H1 (cell line): ENCODE measurements around the gene GAS7. TPM values are rescaled to one million over a fixed set of nuclear protein-coding genes. Genes with fewer than 3 reads are reported as not detected.

Experiments used
- CTCF ChIA-PET: fragments of 300-600 bp; sonication (Branson Sonifier 250); formaldehyde crosslinking; loops from one replicate; lab custom pipeline; 2021; ENCODE audit not compliant: partially characterized antibody; lab: Charles Lee
- POLR2A ChIA-PET: fragments of 300-600 bp; sonication (Branson Sonifier 250); formaldehyde crosslinking; loops from one replicate; lab custom pipeline; 2021; ENCODE audit warnings: inconsistent platforms; ENCODE audit not compliant: partially characterized antibody; lab: Charles Lee
- DNase-seq, 2 experiments: peaks; one replicate each; pipeline versions ENCODE4 v3.0.0 to v3.0.0-alpha.2; 2010 to 2022; ENCODE audit warnings: low spot score in 2 of 2, low read depth in 1 of 2, mixed read lengths in 1 of 2
- FAIRE-seq: peaks from 2 replicates; lab custom pipeline; 2011; peaks lifted over from hg19 to GRCh38; lab: Jason Lieb, UNC
- H2AFZ ChIP-seq: 2 replicates; pipeline ENCODE4 v1.8.1; 2012; ENCODE audit warnings: low read length, inconsistent platforms
- H2AK5ac ChIP-seq: 2 replicates; pipeline ENCODE4 v1.6.1; 2013; ENCODE audit warnings: low read depth, low read length
- H2BK120ac ChIP-seq: replicated peaks from 2 replicates; pipeline ENCODE3; 2013; ENCODE audit warnings: low read depth, low read length, inconsistent platforms
- H2BK12ac ChIP-seq: 2 replicates; pipeline ENCODE4 v1.6.1; 2013; ENCODE audit warnings: low read depth, low read length
- H2BK15ac ChIP-seq: 2 replicates; pipeline ENCODE4 v1.6.1; 2013; ENCODE audit warnings: low read length
- H2BK20ac ChIP-seq: 2 replicates; pipeline ENCODE4 v1.6.1; 2013; ENCODE audit warnings: low read length
- H2BK5ac ChIP-seq: 2 replicates; pipeline ENCODE4 v1.6.1; 2013; ENCODE audit warnings: low read depth, low read length
- H3K14ac ChIP-seq: 2 replicates; pipeline ENCODE4 v1.6.1; 2013; ENCODE audit warnings: inconsistent platforms; ENCODE audit not compliant: insufficient read length
- H3K18ac ChIP-seq: 2 replicates; pipeline ENCODE4 v1.6.1; 2013; ENCODE audit warnings: low read length; ENCODE audit errors: extremely low read depth
- H3K23ac ChIP-seq: 2 replicates; pipeline ENCODE4 v1.6.1; 2013; ENCODE audit warnings: inconsistent platforms; ENCODE audit not compliant: insufficient read length
- H3K23me2 ChIP-seq: 2 replicates; pipeline ENCODE4 v1.6.1; 2013; ENCODE audit warnings: low read depth, low read length
- H3K27ac ChIP-seq: 2 replicates; pipeline ENCODE4 v1.6.1; 2011; ENCODE audit warnings: low read depth, low read length, inconsistent platforms
- H3K27me3 ChIP-seq, 4 experiments: replicated peaks in 1 of 4; 1 replicate in 1 of 4; 2 replicates in 3 of 4; pipeline versions ENCODE4 v1.6.1 to v1.8.1; 2011 to 2013; ENCODE audit warnings: low read length in 3 of 4, mild to moderate bottlenecking in 3 of 4, inconsistent platforms in 2 of 4, mixed read lengths in 2 of 4, moderate library complexity in 1 of 4; ENCODE audit not compliant: control insufficient read depth in 3 of 4, insufficient read depth in 3 of 4; ENCODE audit errors: extremely low read depth in 1 of 4
- H3K36me3 ChIP-seq, 4 experiments: 2 replicates each; pipeline versions ENCODE4 v1.6.1 to v1.8.1; 2011 to 2013; ENCODE audit warnings: mild to moderate bottlenecking in 4 of 4, low read length in 3 of 4, moderate library complexity in 2 of 4, control low read depth in 1 of 4, inconsistent platforms in 1 of 4; ENCODE audit not compliant: insufficient read depth in 4 of 4, control insufficient read depth in 2 of 4
- H3K4ac ChIP-seq: replicated peaks from 2 replicates; pipeline ENCODE3; 2013; ENCODE audit warnings: low read length, low read depth, mixed read lengths, inconsistent platforms; ENCODE audit not compliant: insufficient read length
- H3K4me1 ChIP-seq, 4 experiments: replicated peaks in 1 of 4; 1 replicate in 1 of 4; 2 replicates in 3 of 4; pipeline versions ENCODE4 v1.6.1 to v1.8.1; 2011 to 2013; ENCODE audit warnings: low read length in 3 of 4, inconsistent platforms in 2 of 4, mixed read lengths in 1 of 4; ENCODE audit not compliant: insufficient read depth in 4 of 4, control insufficient read depth in 3 of 4
- H3K4me2 ChIP-seq, 2 experiments: 2 replicates each; pipeline versions ENCODE4 v1.6.1 to v1.8.1; 2011 to 2013; ENCODE audit warnings: low read depth in 2 of 2, low read length in 2 of 2, control low read depth in 1 of 2, inconsistent platforms in 1 of 2, mild to moderate bottlenecking in 1 of 2; ENCODE audit not compliant: insufficient read depth in 1 of 2
- H3K4me3 ChIP-seq, 4 experiments: fragments of 200-600, 300-600 bp in 1 of 4; sonication (generic), shearing (Covaris generic), sonication (Bioruptor Twin) in 1 of 4; 2 replicates each; pipeline versions ENCODE4 v1.5.1 to v1.8.1; 2011 to 2016; ENCODE audit warnings: low read length in 4 of 4, low read depth in 3 of 4, control low read depth in 2 of 4, inconsistent platforms in 2 of 4, mild to moderate bottlenecking in 2 of 4, mixed read lengths in 1 of 4, moderate library complexity in 1 of 4; ENCODE audit not compliant: insufficient read depth in 2 of 4; ENCODE audit errors: extremely low read depth in 1 of 4
- H3K56ac ChIP-seq: replicated peaks from 2 replicates; pipeline ENCODE3; 2013; ENCODE audit warnings: low read depth, mild to moderate bottlenecking, mixed read lengths, low read length, inconsistent platforms; ENCODE audit not compliant: insufficient read length
- H3K79me1 ChIP-seq: 2 replicates; pipeline ENCODE4 v1.6.1; 2013; ENCODE audit warnings: low read depth, low read length, control low read depth
- H3K79me2 ChIP-seq, 2 experiments: 2 replicates each; pipeline versions ENCODE4 v1.6.1 to v1.8.1; 2012 to 2013; ENCODE audit warnings: low read length in 2 of 2, mild to moderate bottlenecking in 2 of 2, inconsistent platforms in 1 of 2; ENCODE audit not compliant: insufficient read depth in 2 of 2, control insufficient read depth in 1 of 2
- H3K9ac ChIP-seq, 4 experiments: replicated peaks in 1 of 4; 1 replicate in 1 of 4; 2 replicates in 3 of 4; pipeline versions ENCODE4 v1.6.1 to v1.8.1; 2011 to 2013; ENCODE audit warnings: low read depth in 3 of 4, low read length in 3 of 4, control low read depth in 2 of 4, mild to moderate bottlenecking in 2 of 4, moderate library complexity in 2 of 4, inconsistent platforms in 1 of 4; ENCODE audit errors: extremely low read depth in 1 of 4
- H3K9me3 ChIP-seq, 2 experiments: 2 replicates each; pipeline versions ENCODE4 v1.6.1 to v1.8.1; 2012 to 2013; ENCODE audit warnings: mild to moderate bottlenecking in 2 of 2, moderate library complexity in 2 of 2, control low read depth in 1 of 2, inconsistent platforms in 1 of 2, low read depth in 1 of 2, low read length in 1 of 2, mixed read lengths in 1 of 2; ENCODE audit not compliant: insufficient read depth in 2 of 2
- H4K20me1 ChIP-seq, 2 experiments: replicated peaks in 1 of 2; 2 replicates each; pipeline versions ENCODE3 to v1.8.1; 2011 to 2013; ENCODE audit warnings: inconsistent platforms in 2 of 2, low read length in 2 of 2, mild to moderate bottlenecking in 1 of 2; ENCODE audit not compliant: insufficient read depth in 2 of 2, control insufficient read depth in 1 of 2
- H4K5ac ChIP-seq: 2 replicates; pipeline ENCODE4 v1.6.1; 2013; ENCODE audit warnings: low read length, low read depth, mixed read lengths, inconsistent platforms; ENCODE audit not compliant: insufficient read length
- H4K8ac ChIP-seq: 2 replicates; pipeline ENCODE4 v1.8.0; 2013; ENCODE audit warnings: mild to moderate bottlenecking, moderate library complexity, low read length, inconsistent platforms; ENCODE audit not compliant: insufficient read depth; ENCODE audit errors: extremely low read depth
- H4K91ac ChIP-seq: replicated peaks from 2 replicates; pipeline ENCODE3; 2013; ENCODE audit warnings: low read length, mixed read lengths, inconsistent platforms; ENCODE audit not compliant: insufficient read length
- ASH2L ChIP-seq: fragments of 200-600, 300-600 bp; sonication (generic); IDR thresholded peaks from one replicate; pipeline ENCODE4 v1.7.1; 2017; ENCODE audit warnings: low read length
- BCL11A ChIP-seq, 2 experiments: IDR thresholded peaks; one replicate each; pipeline ENCODE4 v1.6.1; 2011; ENCODE audit warnings: low read depth in 2 of 2, low read length in 2 of 2, mild to moderate bottlenecking in 2 of 2
- CBX8 ChIP-seq: fragments of 300-800, 300-1000 bp; sonication (generic); IDR thresholded peaks from 2 replicates; pipeline ENCODE4 v1.7.1; 2016; ENCODE audit warnings: low read depth, low read length, borderline replicate concordance
- NRF1 ChIP-seq: IDR thresholded peaks from 2 replicates; pipeline ENCODE4 v1.6.1; 2011; ENCODE audit warnings: mild to moderate bottlenecking, low read depth, low read length, improper control_type of control experiment
- WGBS, 2 experiments: shearing (Covaris generic) in 1 of 2; methylation state at CpG; one replicate each; pipeline versions ENCODE4 v1.1.6 to v1.1.7; 2013 to 2015; ENCODE audit warnings: low lambda C conversion rate in 2 of 2, mixed read lengths in 2 of 2, inconsistent platforms in 1 of 2, low coverage in 1 of 2, missing lambda C conversion rate in 1 of 2; ENCODE audit not compliant: insufficient replicate concordance in 2 of 2, insufficient coverage in 1 of 2, insufficient read length in 1 of 2; ENCODE audit errors: extremely low coverage in 1 of 2, missing lambda C conversion rate in 1 of 2; 5-methylcytosine and 5-hydroxymethylcytosine counted together
- polyA plus RNA-seq, 7 experiments: library from polyadenylated mRNA; depleted of rRNA in 3 of 7; stranded (reverse) in 5 of 7; unstranded in 2 of 7; fragments of >200 nt in 5 of 7; fragments of 200-250 nt in 2 of 7; gene quantifications; 1 replicate in 5 of 7; 2 replicates in 1 of 7; 4 replicates in 1 of 7; pipeline versions ENCODE4 v1.2.1 to v1.2.3, GENCODE V29; 2011 to 2013; ENCODE audit warnings: missing spikeins in 2 of 7, mixed read lengths in 2 of 7
- total RNA-seq: library from RNA; stranded (reverse); fragmentation: NEBNext Ultra II Directional; extraction: Animal tissue kit (Norgen Biotek cat#: 25700); gene quantifications from 2 replicates; pipeline ENCODE4 v1.2.1, GENCODE V29; 2021
- TF ChIP-seq, protein P1 (sequence below): IDR thresholded peaks from 2 replicates; pipeline ENCODE4 v1.6.1; 2011; ENCODE audit warnings: low read depth, mild to moderate bottlenecking, low read length; ENCODE audit not compliant: insufficient read depth

Gene GAS7
- total and polyA plus RNA-seq, 2 of the 8 experiments (the other 6 are each of a cell fraction or from before 2014, with no cell fraction given), result 5.0 to 14.5 TPM

DNA sequence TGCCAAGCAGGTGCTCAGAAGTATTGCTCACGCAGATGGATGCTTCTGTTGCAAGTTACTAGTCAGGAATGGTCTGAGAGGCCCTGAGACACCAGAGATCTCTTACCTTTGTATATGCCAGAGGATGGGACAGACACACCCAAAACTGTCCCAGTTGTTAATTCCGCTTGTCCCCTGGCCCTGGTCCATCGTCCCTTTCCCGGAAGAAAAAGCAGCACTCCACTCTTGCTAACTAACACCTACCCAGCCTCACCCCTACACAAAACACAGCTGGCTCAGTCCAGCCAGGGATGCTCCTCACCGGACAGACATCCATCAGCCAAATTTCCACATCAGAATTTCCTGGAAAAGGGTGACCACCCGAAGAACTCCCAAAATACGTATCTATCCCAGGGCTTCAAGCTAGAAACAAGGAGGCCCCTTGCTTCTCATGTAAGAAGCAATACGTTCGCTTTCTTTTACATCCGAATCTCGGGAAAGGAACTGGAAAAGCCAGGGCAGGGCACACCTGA is 2.0 kb downstream of the GAS7 start:
- Histone ChIP-seq H3K9ac (no peak overlapping the region), H2BK5ac (no peak overlapping the region)
- POLR2A ChIA-PET, result no interaction called here

More for the DNA sequence above, 2.0 kb downstream of the GAS7 start:
- Histone ChIP-seq H2BK12ac (no peak overlapping the region), H3K23ac (no peak overlapping the region), H4K20me1 (peaks cover 2% of the 10 kb centered on the region in 2 experiments), H3K4me3 (no peak overlapping the region), H4K8ac (no peak overlapping the region), H2BK120ac (no peak overlapping the region), H2AK5ac (peak overlapping the region; percentile 39; the same call in 1 of the 2 replicates), H3K79me2 (no peaks in the 10 kb centered on the region), H3K56ac (no peak overlapping the region), H3K27me3 (peaks cover 2 to 25% (median 24%) of the 10 kb centered on the region in 4 experiments), H4K91ac (no peak overlapping the region), H3K4ac (no peak overlapping the region), H3K4me1 (peaks cover 0 to 6% (median 0%) of the 10 kb centered on the region in 4 experiments; a peak in 2 of 7 replicates), H2AFZ (no peak overlapping the region), H3K14ac (no peak overlapping the region), H3K4me2 (no peak overlapping the region), H3K36me3 (0 out of 8 replicates have a peak, but pooled peaks cover 0 to 7% (median 0%) of the 10 kb centered on the region in 4 experiments), H3K9me3 (peaks cover 6 to 11% of the 10 kb centered on the region in 2 experiments; a peak in 2 of 4 replicates), H3K18ac (no peak overlapping the region), H4K5ac (no peak overlapping the region), H2BK15ac (no peak overlapping the region), H3K79me1 (peaks cover 3% of the 10 kb centered on the region; the same call in 1 of the 2 replicates), H2BK20ac (no peak overlapping the region), H3K23me2 (peaks cover 9% of the 10 kb centered on the region; the same call in 1 of the 2 replicates), H3K27ac (no peak overlapping the region)
- CTCF ChIA-PET, result interaction anchor here (1.2 to 2.3 kb wide), 4 partner anchors 13 to 215 kb away, joined by 3 to 9 read pairs (median 4); no protein-coding TSS in a partner anchor
- FAIRE-seq (no peak), DNase-seq (no peak)
- TF ChIP-seq BCL11A (IDR thresholded peaks at IDR 0.05; ENCODE audit: low read depth in 2 of 2, low read length in 2 of 2), result no peak
- no peak for TF ChIP-seq CBX8
- no peak for TF ChIP-seq ASH2L
- TF ChIP-seq NRF1, result no peak
- TF ChIP-seq, protein P1, sequence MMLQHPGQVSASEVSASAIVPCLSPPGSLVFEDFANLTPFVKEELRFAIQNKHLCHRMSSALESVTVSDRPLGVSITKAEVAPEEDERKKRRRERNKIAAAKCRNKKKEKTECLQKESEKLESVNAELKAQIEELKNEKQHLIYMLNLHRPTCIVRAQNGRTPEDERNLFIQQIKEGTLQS, result no peak
- 87% methylated on average over 11 of the region's 11 CpGs; no CpG with 5 or more reads in 1 of the 2 experiments for WGBS, 2 experiments
